A673 (cell line): ENCODE measurements around the gene ACTMAP. TPM values are rescaled to one million over a fixed set of nuclear protein-coding genes. Genes with fewer than 3 reads are reported as not detected.

ENCODE experiments used
- BruUV-seq: library from RNA; stranded (reverse); fragments of 400-500 nt; replicated peaks from 2 replicates; lab custom pipeline; 2021; lab: Mats Ljungman, UMichigan
- CTCF ChIA-PET: fragments of 300-600 bp; sonication (Branson Sonifier 250); formaldehyde crosslinking; loops from one replicate; lab custom pipeline; 2022; ENCODE audit warnings: antibody characterized with exemption; lab: Charles Lee
- POLR2A ChIA-PET: fragments of 300-600 bp; sonication (Branson Sonifier 250); formaldehyde crosslinking; loops from one replicate; lab custom pipeline; 2022; ENCODE audit warnings: antibody characterized with exemption; ENCODE audit not compliant: low non-redundant PET; lab: Charles Lee
- DNase-seq: peaks from one replicate; pipeline ENCODE4 v3.0.0-alpha.2; 2015; ENCODE audit warnings: low spot score
- H3K27ac ChIP-seq: fragments of 200-600 bp; sonication (generic); 2 replicates; pipeline ENCODE4 v1.5.1; 2016; ENCODE audit warnings: mixed run types, low read depth, mild to moderate bottlenecking, mixed read lengths, antibody characterized with exemption, low read length; ENCODE audit not compliant: poor library complexity, severe bottlenecking
- H3K27me3 ChIP-seq: fragments of 200-600 bp; sonication (generic); replicated peaks from 2 replicates; pipeline ENCODE4 v1.6.1; 2017; ENCODE audit warnings: mixed run types, low read depth, mild to moderate bottlenecking, mixed read lengths, antibody characterized with exemption, low read length; ENCODE audit not compliant: insufficient read depth, poor library complexity
- H3K36me3 ChIP-seq: fragments of 200-600 bp; sonication (generic); 2 replicates; pipeline ENCODE4 v1.6.1; 2016; ENCODE audit warnings: mixed run types, mild to moderate bottlenecking, mixed read lengths, antibody characterized with exemption, low read length; ENCODE audit not compliant: insufficient read depth, poor library complexity, severe bottlenecking
- H3K4me1 ChIP-seq: fragments of 200-600 bp; sonication (generic); 2 replicates; pipeline ENCODE4 v1.6.1; 2017; ENCODE audit warnings: mixed run types, mild to moderate bottlenecking, mixed read lengths, antibody characterized with exemption, low read length; ENCODE audit not compliant: insufficient read depth, poor library complexity, severe bottlenecking
- H3K4me3 ChIP-seq: fragments of 200-600 bp; sonication (generic); 2 replicates; pipeline ENCODE4 v1.5.1; 2016; ENCODE audit warnings: low read depth, mixed run types, mild to moderate bottlenecking, mixed read lengths, low read length; ENCODE audit not compliant: poor library complexity, severe bottlenecking
- H3K9me3 ChIP-seq: fragments of 200-600 bp; sonication (generic); 2 replicates; pipeline ENCODE4 v1.6.1; 2016; ENCODE audit warnings: mixed run types, low read depth, mild to moderate bottlenecking, mixed read lengths, antibody characterized with exemption, low read length; ENCODE audit not compliant: poor library complexity, severe bottlenecking
- CTCF ChIP-seq: fragments of 300-800, 200-600 bp; sonication (generic); conservative IDR thresholded peaks from 2 replicates; pipeline ENCODE4 v1.5.1; 2017; ENCODE audit warnings: low read depth, mild to moderate bottlenecking, antibody characterized with exemption, low read length, moderate library complexity, mixed read lengths
- EZH2 ChIP-seq: fragments of 200-600 bp; sonication (generic); IDR thresholded peaks from 2 replicates; pipeline ENCODE4 v1.6.1; 2017; ENCODE audit warnings: borderline replicate concordance, low read depth, mild to moderate bottlenecking, mixed read lengths, antibody characterized with exemption, low read length; ENCODE audit not compliant: poor library complexity, severe bottlenecking
- intact Hi-C: fragments of 100-400 bp; cut with micrococcal nuclease; formaldehyde crosslinking; loops from one replicate; pipeline ENCODE4 v1.10.0; 2022; ENCODE audit not compliant: unreplicated experiment
- total RNA-seq: library from RNA; stranded (reverse); gene quantifications from 2 replicates; pipeline ENCODE4 v1.2.3, GENCODE V29; 2021

Gene ACTMAP
- total RNA-seq, 1 experiment from 2014 or later: 17.1 TPM

DNA sequence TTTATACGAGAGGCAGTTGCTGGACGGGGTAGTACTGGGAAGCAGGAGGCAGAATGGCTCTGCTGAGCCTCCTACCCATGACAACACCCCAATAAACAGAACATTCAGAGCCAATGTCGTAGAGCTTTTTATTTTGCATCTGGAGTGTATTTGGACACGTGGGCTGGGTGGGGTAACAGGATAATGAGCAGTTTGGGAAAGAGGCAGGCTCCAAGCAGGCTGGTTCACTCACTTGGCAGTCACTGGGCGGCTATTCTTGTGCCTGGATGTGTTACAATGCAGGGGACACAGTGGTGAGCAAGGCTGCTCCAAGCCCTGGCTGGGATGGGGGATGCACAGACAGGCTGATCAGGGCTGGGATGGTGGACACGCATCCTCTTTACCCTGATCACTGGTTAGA, 9.5 kb downstream of the ACTMAP start:
- TF ChIP-seq EZH2 (no peak), CTCF (no peak)
- no peak overlapping the region for H3K4me3 ChIP-seq
- no peaks in the 10 kb centered on the region for H3K27me3 ChIP-seq
- intact Hi-C loops: no loop called here
- H3K9me3 ChIP-seq: no peaks in the 10 kb centered on the region
- H3K36me3 ChIP-seq: peaks cover 2% of the 10 kb centered on the region
- POLR2A ChIA-PET: no interaction called here
- BruUV-seq: no TSS peak
- CTCF ChIA-PET: no interaction called here
- H3K4me1 ChIP-seq: no peaks in the 10 kb centered on the region
- no peak overlapping the region for H3K27ac ChIP-seq
- DNase-seq: no peak

DNA sequence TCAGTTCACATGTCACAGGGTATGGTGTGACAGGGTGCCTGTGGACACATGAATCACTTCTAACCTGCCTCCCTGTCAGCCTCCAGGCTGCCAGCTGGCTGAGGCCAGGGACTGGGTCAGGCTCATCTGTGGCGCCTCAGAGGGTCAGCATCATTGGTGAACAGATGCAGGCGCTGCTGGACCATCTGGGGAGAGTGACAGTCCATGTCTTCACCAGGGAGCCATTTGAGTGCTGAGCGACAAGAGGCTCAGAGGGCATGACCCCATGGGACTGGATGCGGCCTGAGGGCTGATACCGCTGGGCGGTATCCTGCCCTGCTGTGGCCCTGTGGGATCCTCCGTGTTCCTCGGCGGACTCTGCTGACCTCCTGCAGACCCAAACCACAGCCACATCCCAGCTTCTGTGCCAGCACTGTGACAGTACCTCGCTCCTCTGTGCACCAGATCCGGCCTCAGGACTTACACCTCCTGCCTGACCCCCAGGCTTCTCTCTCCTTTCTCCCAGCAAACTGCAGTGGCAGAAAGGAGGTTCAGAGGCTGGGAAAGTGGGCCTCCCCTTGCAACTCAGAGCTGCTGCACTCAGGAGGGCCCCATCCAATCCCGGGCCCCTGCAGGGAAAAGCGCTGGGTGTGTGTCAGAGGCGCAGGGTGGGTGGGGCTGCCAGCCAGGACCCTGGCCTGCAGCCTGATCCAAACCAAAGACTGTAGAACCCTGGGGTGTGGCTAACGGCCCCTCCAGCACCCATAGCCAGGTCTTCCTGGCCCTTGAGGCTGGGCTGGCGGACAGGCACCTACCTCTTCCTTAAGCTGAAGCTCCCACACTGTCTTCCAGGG, 10.2 kb downstream of the ACTMAP start:
- BruUV-seq: no TSS peak
- CTCF ChIA-PET: no interaction called here
- Histone ChIP-seq H3K27ac (no peak overlapping the region), H3K4me3 (no peak overlapping the region), H3K27me3 (no peaks in the 10 kb centered on the region), H3K4me1 (no peaks in the 10 kb centered on the region), H3K36me3 (peaks cover 2% of the 10 kb centered on the region), H3K9me3 (no peaks in the 10 kb centered on the region)
- TF ChIP-seq CTCF (no peak), EZH2 (no peak)
- POLR2A ChIA-PET: no interaction called here
- DNase-seq: no peak
- intact Hi-C loops: no loop called here

DNA sequence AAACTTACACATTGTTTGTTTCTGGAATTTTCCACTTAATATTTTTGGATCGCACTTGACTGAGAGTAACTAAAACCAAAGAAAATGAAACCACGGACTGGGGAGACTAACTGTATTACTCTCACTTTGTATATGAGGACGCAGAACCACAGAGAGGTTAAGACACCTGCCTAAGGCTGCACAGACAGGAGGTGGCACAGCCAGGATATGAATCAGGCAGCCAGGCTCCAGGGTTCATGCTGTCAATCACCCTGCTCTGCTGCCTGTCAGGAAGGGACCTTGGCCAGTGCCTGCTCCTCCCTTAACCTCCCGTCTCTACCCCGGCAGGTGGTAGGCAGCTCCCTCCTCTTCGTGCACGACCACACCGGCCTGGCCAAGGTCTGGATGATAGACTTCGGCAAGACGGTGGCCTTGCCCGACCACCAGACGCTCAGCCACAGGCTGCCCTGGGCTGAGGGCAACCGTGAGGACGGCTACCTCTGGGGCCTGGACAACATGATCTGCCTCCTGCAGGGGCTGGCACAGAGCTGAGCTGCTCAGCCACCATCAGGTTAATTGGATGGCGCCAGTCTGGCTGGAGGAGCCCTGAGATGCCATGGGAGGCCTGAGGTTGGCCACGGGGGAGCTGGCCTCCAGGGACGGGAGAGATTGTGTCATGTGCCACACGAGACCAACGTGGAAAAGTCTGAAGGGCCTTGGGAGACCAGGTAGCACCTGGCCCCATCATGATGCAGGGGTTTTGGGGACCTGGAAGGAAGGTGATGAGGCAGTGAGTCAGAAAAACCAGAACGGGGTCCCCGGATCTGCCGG, 11.0 kb downstream of the ACTMAP start:
- H3K27ac ChIP-seq: no peak overlapping the region
- no peaks in the 10 kb centered on the region for H3K4me1 ChIP-seq
- no peak overlapping the region for H3K4me3 ChIP-seq
- H3K27me3 ChIP-seq: no peaks in the 10 kb centered on the region
- TF ChIP-seq CTCF (no peak), EZH2 (no peak)
- no peaks in the 10 kb centered on the region for H3K9me3 ChIP-seq
- DNase-seq: no peak
- ChIA-PET CTCF (no interaction called here), POLR2A (no interaction called here)
- BruUV-seq: no TSS peak
- H3K36me3 ChIP-seq: peaks cover 2% of the 10 kb centered on the region
- intact Hi-C loops: no loop called here
